A549 (cell line): ENCODE measurements around the gene IFITM5. TPM values are rescaled to one million over a fixed set of nuclear protein-coding genes. Genes with fewer than 3 reads are reported as not detected.
"Not testable (repeated sequence)": the region's sequence is repeated elsewhere in the genome, so short reads cannot be mapped to it uniquely, and the experiment has no call there.

ENCODE experiments used
- ATAC-seq, 2 experiments: fragments of 200-7000 bp in 1 of 2; fragments of >200 bp in 1 of 2; cut with Nextera tagmentation in 1 of 2; cut with Tn5 transposase in 1 of 2; 3 replicates each; pipeline versions ENCODE4 v1.8.0 to v1.9.1; 2018 to 2020; ENCODE audit warnings: mild to moderate bottlenecking in 1 of 2, moderate library complexity in 1 of 2
- CTCF ChIA-PET: fragments of 300-600 bp; sonication (Branson Sonifier 250); formaldehyde crosslinking; extraction: SDS; loops from one replicate; lab custom pipeline; 2021; ENCODE audit warnings: antibody characterized with exemption, inconsistent platforms; lab: Yijun Ruan, JAX
- POLR2A ChIA-PET: fragments of 350-600 bp; formaldehyde crosslinking; extraction: SDS; loops from one replicate; lab custom pipeline; 2021; ENCODE audit warnings: antibody characterized with exemption, inconsistent platforms; lab: Yijun Ruan, JAX
- DNase-seq, 2 experiments: peaks; one replicate each; pipeline versions ENCODE4 v3.0.0 to v3.0.0-alpha.2; 2011 to 2016; ENCODE audit warnings: low read depth in 1 of 2, low spot score in 1 of 2
- FAIRE-seq: peaks from 2 replicates; lab custom pipeline; 2011; peaks lifted over from hg19 to GRCh38; lab: Jason Lieb, UNC
- H3K27ac ChIP-seq, 2 experiments: fragments of >200 bp; sonication (Bioruptor Twin); formaldehyde crosslinking; 3 replicates each; pipeline ENCODE4 v1.5.1; 2016 to 2017
- H3K4me1 ChIP-seq: fragments of >200 bp; sonication (Bioruptor Twin); formaldehyde crosslinking; 3 replicates; pipeline ENCODE4 v1.6.1; 2016
- H3K4me2 ChIP-seq: fragments of >200 bp; sonication (Bioruptor Twin); formaldehyde crosslinking; 3 replicates; pipeline ENCODE4 v1.6.1; 2016
- H3K4me3 ChIP-seq: fragments of >200 bp; sonication (Bioruptor Twin); formaldehyde crosslinking; 3 replicates; pipeline ENCODE4 v1.5.1; 2016
- H3K9me3 ChIP-seq: fragments of >200 bp; sonication (Bioruptor Twin); formaldehyde crosslinking; 3 replicates; pipeline ENCODE4 v1.6.1; 2016
- BHLHE40 ChIP-seq: IDR thresholded peaks from 2 replicates; pipeline ENCODE4 v1.6.1; 2012; ENCODE audit warnings: low read depth, low read length, inconsistent platforms
- CBX2 ChIP-seq: fragments of 200-600 bp; sonication (generic); IDR thresholded peaks from 2 replicates; pipeline ENCODE4 v1.6.1; 2016; ENCODE audit warnings: low read depth, mild to moderate bottlenecking, borderline replicate concordance
- CBX8 ChIP-seq: fragments of 200-600 bp; sonication (generic); IDR thresholded peaks from 2 replicates; pipeline ENCODE4 v1.6.1; 2016
- CHD2 ChIP-seq: fragments of 150-350 bp; IDR thresholded peaks from 2 replicates; pipeline ENCODE4 v1.6.1; 2014; ENCODE audit warnings: low read length; ENCODE audit not compliant: partially characterized antibody
- FOSL2 ChIP-seq, 2 experiments: fragments of 450-650 bp in 1 of 2; fragments of >200 bp in 1 of 2; sonication (Bioruptor Twin) in 1 of 2; formaldehyde crosslinking; IDR thresholded peaks; 2 replicates each; pipeline versions ENCODE4 v1.5.0 to v1.6.1; 2016 to 2020; ENCODE audit warnings: mild to moderate bottlenecking in 1 of 2, moderate library complexity in 1 of 2
- HDAC2 ChIP-seq: fragments of 200-600 bp; sonication (generic); IDR thresholded peaks from 2 replicates; pipeline ENCODE4 v1.6.1; 2016
- HEYL ChIP-seq: fragments of 250-450 bp; sonication (Bioruptor Pico); IDR thresholded peaks from 2 replicates; pipeline ENCODE4 v1.8.0; 2021; ENCODE audit warnings: mild to moderate bottlenecking, moderate library complexity
- JUNB ChIP-seq: fragments of >200 bp; sonication (Bioruptor Twin); formaldehyde crosslinking; IDR thresholded peaks from 2 replicates; pipeline ENCODE4 v1.6.1; 2016
- MAFK ChIP-seq: fragments of 450-650 bp; IDR thresholded peaks from 2 replicates; pipeline ENCODE4 v1.6.1; 2014; ENCODE audit not compliant: partially characterized antibody
- MAZ ChIP-seq: fragments of 150-350 bp; IDR thresholded peaks from 2 replicates; pipeline ENCODE4 v1.6.1; 2014; ENCODE audit warnings: antibody characterized with exemption, low read depth, low read length, borderline replicate concordance
- NR3C1 ChIP-seq: fragments of >200 bp; sonication (Bioruptor Twin); formaldehyde crosslinking; IDR thresholded peaks from 3 replicates; pipeline ENCODE4 v1.6.1; 2017
- PHF8 ChIP-seq: fragments of 200-600 bp; sonication (generic); IDR thresholded peaks from 2 replicates; pipeline ENCODE4 v1.6.1; 2016; ENCODE audit warnings: low read depth, mild to moderate bottlenecking, antibody characterized with exemption, moderate library complexity, borderline replicate concordance
- POLR2AphosphoS2 ChIP-seq: conservative IDR thresholded peaks from 2 replicates; pipeline ENCODE4 v1.6.1; 2012; ENCODE audit warnings: low read length, improper control_type of control experiment, inconsistent platforms
- RARB ChIP-seq: fragments of 250-450 bp; sonication (Bioruptor Pico); IDR thresholded peaks from 2 replicates; pipeline ENCODE4 v1.8.0; 2021; ENCODE audit warnings: mild to moderate bottlenecking, moderate library complexity
- RNF2 ChIP-seq: fragments of 200-600 bp; sonication (generic); IDR thresholded peaks from 2 replicates; pipeline ENCODE4 v1.6.1; 2016; ENCODE audit warnings: low read depth, mild to moderate bottlenecking, antibody characterized with exemption, moderate library complexity, borderline replicate concordance
- SREBF2 ChIP-seq: fragments of 450-650 bp; IDR thresholded peaks from 2 replicates; pipeline ENCODE4 v1.6.1; 2014; ENCODE audit warnings: mild to moderate bottlenecking, moderate library complexity
- ZC3H11A ChIP-seq: fragments of 450-650 bp; IDR thresholded peaks from 2 replicates; pipeline ENCODE4 v1.6.1; 2014; ENCODE audit warnings: antibody characterized with exemption, mild to moderate bottlenecking
- ZFP36 ChIP-seq: fragments of 450-650 bp; IDR thresholded peaks from 2 replicates; pipeline ENCODE4 v1.6.1; 2014; ENCODE audit warnings: borderline replicate concordance; ENCODE audit not compliant: partially characterized antibody
- ZSCAN20 ChIP-seq: fragments of 250-450 bp; sonication (Bioruptor Pico); IDR thresholded peaks from 2 replicates; pipeline ENCODE4 v1.8.0; 2022; ENCODE audit warnings: mild to moderate bottlenecking, moderate library complexity
- WGBS: methylation state at CpG from one replicate; pipeline ENCODE4 v1.1.6; 2017; ENCODE audit errors: missing lambda C conversion rate; 5-methylcytosine and 5-hydroxymethylcytosine counted together
- polyA plus RNA-seq, 4 experiments: library from polyadenylated mRNA; depleted of rRNA in 3 of 4; stranded (reverse); fragments of >200 nt; fragmentation: RNase III in 1 of 4; extraction: RNeasy Plus Mini Kit Qiagen cat#74134 plus additional on column Dnase treatment in 1 of 4; gene quantifications; 2 replicates in 3 of 4; 3 replicates in 1 of 4; pipeline ENCODE4 v1.2.3, GENCODE V29; 2011 to 2017
- TF ChIP-seq, protein P1 (sequence below): fragments of >200 bp; sonication (Bioruptor Twin); formaldehyde crosslinking; IDR thresholded peaks from 2 replicates; pipeline ENCODE4 v1.6.1; 2016
- TF ChIP-seq, protein P2 (sequence below): IDR thresholded peaks from 2 replicates; pipeline ENCODE4 v1.6.1; 2012
- TF ChIP-seq, protein P3 (sequence below): fragments of 200-600 bp; sonication (generic); IDR thresholded peaks from 2 replicates; pipeline ENCODE4 v1.6.1; 2016; ENCODE audit warnings: antibody characterized with exemption, mild to moderate bottlenecking, moderate library complexity
- TF ChIP-seq, protein P4 (sequence below): fragments of >200 bp; sonication (Bioruptor Twin); formaldehyde crosslinking; IDR thresholded peaks from 3 replicates; pipeline ENCODE4 v1.6.1; 2016

Gene IFITM5
- polyA plus RNA-seq, 2 of the 4 experiments (the other 2 are of a cell fraction) = not detected

DNA sequence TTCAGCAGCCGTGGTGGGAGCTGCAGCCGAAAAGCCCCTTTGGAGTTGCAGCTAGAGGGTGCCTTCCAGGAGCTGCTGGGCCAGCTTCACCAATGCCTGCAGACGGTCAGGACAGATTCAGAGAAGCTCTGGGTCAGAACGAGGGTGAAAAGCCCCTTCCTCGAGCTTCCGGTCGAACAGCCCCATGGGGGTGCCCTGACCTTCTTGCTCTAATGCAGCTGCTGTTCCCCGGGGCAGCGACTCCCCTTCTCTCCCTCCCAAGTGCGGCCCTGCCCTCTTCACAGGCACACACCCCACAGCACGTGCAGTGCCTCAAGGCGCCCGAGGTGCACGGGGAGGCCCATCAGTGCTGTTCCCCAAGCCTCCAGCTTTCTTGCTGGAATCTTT lies 31.0 kb upstream of the IFITM5 start:
- Histone ChIP-seq H3K4me3 (no peak overlapping the region), H3K27ac (no peak overlapping the region), H3K9me3 (no peaks in the 10 kb centered on the region), H3K4me1 (peaks cover 9% of the 10 kb centered on the region; the same call in 1 of the 3 replicates), H3K4me2 (no peak overlapping the region)
- DNase-seq = no peak
- POLR2A ChIA-PET = interaction anchor here (1.3 kb wide), 1 partner anchor 26 kb away, joined by 5 read pairs; no protein-coding TSS in a partner anchor
- TF ChIP-seq RNF2 (no peak), PHF8 (no peak), JUNB (no peak), RARB (CRISPR knock-in tag) (no peak), NR3C1 (no peak), ZSCAN20 (no peak), CBX2 (no peak), FOSL2 (IDR thresholded peaks at IDR 0.05) (no peak), FOSL2 (CRISPR knock-in tag; IDR thresholded peaks at IDR 0.05) (no peak), MAFK (no peak), ZC3H11A (no peak), SREBF2 (no peak), BHLHE40 (no peak)
- TF ChIP-seq, protein P1, sequence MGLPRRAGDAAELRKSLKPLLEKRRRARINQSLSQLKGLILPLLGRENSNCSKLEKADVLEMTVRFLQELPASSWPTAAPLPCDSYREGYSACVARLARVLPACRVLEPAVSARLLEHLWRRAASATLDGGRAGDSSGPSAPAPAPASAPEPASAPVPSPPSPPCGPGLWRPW = no peak
- 72% methylated on average over 14 of the region's 14 CpGs for WGBS
- CTCF ChIA-PET = interaction anchor here (0.8 to 2.8 kb wide), 10 partner anchors 10 to 79 kb away, joined by 3 to 9 read pairs (median 5); no protein-coding TSS in a partner anchor
- no peak for ATAC-seq
- FAIRE-seq = no peak

DNA sequence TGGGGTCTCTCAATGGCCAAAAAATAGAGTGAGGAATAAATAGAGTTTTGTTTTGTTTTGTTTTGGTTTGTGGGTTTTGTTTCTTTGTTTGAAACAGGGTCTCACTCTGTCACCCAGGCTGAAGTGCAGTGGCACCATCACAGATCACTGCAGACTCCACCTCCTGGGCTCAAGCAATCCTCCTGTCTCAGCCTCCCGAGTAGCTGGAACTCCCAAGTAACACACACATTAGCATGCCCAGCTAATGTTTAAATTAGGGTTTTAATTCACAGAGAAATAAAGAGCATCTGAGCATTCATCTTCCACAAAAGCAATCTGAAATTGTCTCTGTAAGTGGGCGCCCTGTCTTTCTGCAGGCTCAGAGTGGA lies 30.5 kb upstream of the IFITM5 start:
- Histone ChIP-seq H3K27ac (no peak overlapping the region), H3K4me3 (no peak overlapping the region), H3K4me2 (no peak overlapping the region), H3K9me3 (no peaks in the 10 kb centered on the region), H3K4me1 (peaks cover 9% of the 10 kb centered on the region; the same call in 1 of the 3 replicates)
- 91% methylated on average over 2 of the region's 2 CpGs for WGBS
- TF ChIP-seq, protein P2, sequence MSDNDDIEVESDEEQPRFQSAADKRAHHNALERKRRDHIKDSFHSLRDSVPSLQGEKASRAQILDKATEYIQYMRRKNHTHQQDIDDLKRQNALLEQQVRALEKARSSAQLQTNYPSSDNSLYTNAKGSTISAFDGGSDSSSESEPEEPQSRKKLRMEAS = no peak
- TF ChIP-seq CBX8 (no peak), NR3C1 (no peak), POLR2AphosphoS2 (no peak), HDAC2 (no peak), RARB (CRISPR knock-in tag) (no peak), ZFP36 (no peak), HEYL (CRISPR knock-in tag) (no peak), CHD2 (no peak), MAZ (no peak), ZC3H11A (no peak), SREBF2 (no peak)
- TF ChIP-seq, protein P3, sequence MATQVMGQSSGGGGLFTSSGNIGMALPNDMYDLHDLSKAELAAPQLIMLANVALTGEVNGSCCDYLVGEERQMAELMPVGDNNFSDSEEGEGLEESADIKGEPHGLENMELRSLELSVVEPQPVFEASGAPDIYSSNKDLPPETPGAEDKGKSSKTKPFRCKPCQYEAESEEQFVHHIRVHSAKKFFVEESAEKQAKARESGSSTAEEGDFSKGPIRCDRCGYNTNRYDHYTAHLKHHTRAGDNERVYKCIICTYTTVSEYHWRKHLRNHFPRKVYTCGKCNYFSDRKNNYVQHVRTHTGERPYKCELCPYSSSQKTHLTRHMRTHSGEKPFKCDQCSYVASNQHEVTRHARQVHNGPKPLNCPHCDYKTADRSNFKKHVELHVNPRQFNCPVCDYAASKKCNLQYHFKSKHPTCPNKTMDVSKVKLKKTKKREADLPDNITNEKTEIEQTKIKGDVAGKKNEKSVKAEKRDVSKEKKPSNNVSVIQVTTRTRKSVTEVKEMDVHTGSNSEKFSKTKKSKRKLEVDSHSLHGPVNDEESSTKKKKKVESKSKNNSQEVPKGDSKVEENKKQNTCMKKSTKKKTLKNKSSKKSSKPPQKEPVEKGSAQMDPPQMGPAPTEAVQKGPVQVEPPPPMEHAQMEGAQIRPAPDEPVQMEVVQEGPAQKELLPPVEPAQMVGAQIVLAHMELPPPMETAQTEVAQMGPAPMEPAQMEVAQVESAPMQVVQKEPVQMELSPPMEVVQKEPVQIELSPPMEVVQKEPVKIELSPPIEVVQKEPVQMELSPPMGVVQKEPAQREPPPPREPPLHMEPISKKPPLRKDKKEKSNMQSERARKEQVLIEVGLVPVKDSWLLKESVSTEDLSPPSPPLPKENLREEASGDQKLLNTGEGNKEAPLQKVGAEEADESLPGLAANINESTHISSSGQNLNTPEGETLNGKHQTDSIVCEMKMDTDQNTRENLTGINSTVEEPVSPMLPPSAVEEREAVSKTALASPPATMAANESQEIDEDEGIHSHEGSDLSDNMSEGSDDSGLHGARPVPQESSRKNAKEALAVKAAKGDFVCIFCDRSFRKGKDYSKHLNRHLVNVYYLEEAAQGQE = no peak
- TF ChIP-seq, protein P4, sequence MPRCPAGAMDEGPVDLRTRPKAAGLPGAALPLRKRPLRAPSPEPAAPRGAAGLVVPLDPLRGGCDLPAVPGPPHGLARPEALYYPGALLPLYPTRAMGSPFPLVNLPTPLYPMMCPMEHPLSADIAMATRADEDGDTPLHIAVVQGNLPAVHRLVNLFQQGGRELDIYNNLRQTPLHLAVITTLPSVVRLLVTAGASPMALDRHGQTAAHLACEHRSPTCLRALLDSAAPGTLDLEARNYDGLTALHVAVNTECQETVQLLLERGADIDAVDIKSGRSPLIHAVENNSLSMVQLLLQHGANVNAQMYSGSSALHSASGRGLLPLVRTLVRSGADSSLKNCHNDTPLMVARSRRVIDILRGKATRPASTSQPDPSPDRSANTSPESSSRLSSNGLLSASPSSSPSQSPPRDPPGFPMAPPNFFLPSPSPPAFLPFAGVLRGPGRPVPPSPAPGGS = no peak
- no peak for DNase-seq
- no peak for FAIRE-seq
- ATAC-seq = no peak
- ChIA-PET CTCF (interaction anchor here (0.8 to 2.8 kb wide), 11 partner anchors 11 to 79 kb away, joined by 3 to 9 read pairs (median 5); no protein-coding TSS in a partner anchor), POLR2A (interaction anchor here (1.3 kb wide), 1 partner anchor 26 kb away, joined by 5 read pairs; no protein-coding TSS in a partner anchor)

DNA sequence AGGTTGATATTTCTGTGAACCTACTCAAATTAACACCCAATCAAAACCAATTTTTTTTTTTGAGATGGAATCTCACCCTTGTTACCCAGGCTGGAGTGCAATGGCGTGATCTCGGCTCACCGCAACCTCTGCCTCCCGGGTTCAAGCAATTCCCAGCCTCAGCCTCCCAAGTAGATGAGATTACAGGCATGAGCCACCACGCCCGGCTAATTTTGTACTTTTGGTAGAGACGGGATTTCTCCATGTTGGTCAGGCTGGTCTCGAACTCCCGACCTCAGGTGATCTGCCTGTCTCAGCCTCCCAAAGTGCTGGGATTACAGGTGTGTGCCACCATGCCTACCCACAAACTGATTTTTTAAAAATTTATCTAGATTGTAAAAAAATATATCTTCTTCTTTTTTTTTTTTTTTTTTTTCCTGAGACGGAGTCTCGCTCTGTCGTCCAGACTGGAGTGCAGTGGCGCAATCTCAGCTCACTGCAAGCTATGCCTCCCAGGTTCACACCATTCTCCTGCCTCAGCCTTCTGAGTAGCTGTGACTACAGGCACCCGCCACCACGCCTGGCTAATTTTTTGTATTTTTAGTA lies 29.3 kb upstream of the IFITM5 start:
- DNase-seq, FAIRE-seq, H3K4me3 ChIP-seq, H3K9me3 ChIP-seq, H3K4me1 ChIP-seq, H3K4me2 ChIP-seq, H3K27ac ChIP-seq, ATAC-seq: not testable (repeated sequence)
- ChIA-PET POLR2A (interaction anchor here (1.3 kb wide), 1 partner anchor 27 kb away, joined by 5 read pairs; no protein-coding TSS in a partner anchor), CTCF (interaction anchor here (0.9 to 2.8 kb wide), 5 partner anchors 13 to 78 kb away, joined by 3 to 9 read pairs (median 6); no protein-coding TSS in a partner anchor)
- WGBS = 86% methylated on average over 15 of the region's 15 CpGs
